ENCODE measurements around the gene COPG2.
"Not testable (repeated sequence)": the region's sequence is repeated elsewhere in the genome, so short reads cannot be mapped to it uniquely, and the experiment has no call there.

COPG2 gene

GRCh38 chr7:130668258-130669084 lies at the start of gene COPG2:
COPG2 (minus strand) TSS chr7:130668748; CDS start chr7:130668668, 80 bp downstream.
- DNase-seq (ENCODE audit: low read depth in 2 of 3, low spot score in 2 of 3), result peak; percentile 70 to 78 (median 74)

- DNase-seq (ENCODE audit: low read depth in 2 of 3, low spot score in 2 of 3), result no peak
These were observed 43.9 kb upstream of the COPG2 start for GRCh38 chr7:130712416-130712815.

- DNase-seq (ENCODE audit: low read depth in 2 of 3, low spot score in 2 of 3), result no peak
These were observed 40.2 kb upstream of the COPG2 start for GRCh38 chr7:130708766-130709165.

- no peak for DNase-seq (ENCODE audit: low read depth in 2 of 3, low spot score in 2 of 3)
These were observed 39.5 kb upstream of the COPG2 start for GRCh38 chr7:130708001-130708400.

GRCh38 chr7:130703851-130704250 lies 35.3 kb upstream of the COPG2 start:
- no peak for DNase-seq (ENCODE audit: low read depth in 2 of 3, low spot score in 2 of 3)

- no peak for DNase-seq (ENCODE audit: low read depth in 2 of 3, low spot score in 2 of 3)
These were observed 33.1 kb upstream of the COPG2 start for GRCh38 chr7:130701650-130702049.

GRCh38 chr7:130700760-130701159 lies 32.2 kb upstream of the COPG2 start:
- no peak for DNase-seq (ENCODE audit: low read depth in 2 of 3, low spot score in 2 of 3)

GRCh38 chr7:130699686-130700085 lies 31.1 kb upstream of the COPG2 start:
- no peak for DNase-seq (ENCODE audit: low read depth in 2 of 3, low spot score in 2 of 3)

- no peak for DNase-seq (ENCODE audit: low read depth in 2 of 3, low spot score in 2 of 3)
These were observed 29.3 kb upstream of the COPG2 start for GRCh38 chr7:130697820-130698219.

- no peak for DNase-seq (ENCODE audit: low read depth in 2 of 3, low spot score in 2 of 3)
These were observed 27.3 kb upstream of the COPG2 start for GRCh38 chr7:130695840-130696239.

GRCh38 chr7:130692396-130692795 lies 23.8 kb upstream of the COPG2 start:
- not testable (repeated sequence) for DNase-seq (ENCODE audit: low read depth in 2 of 3, low spot score in 2 of 3)

GRCh38 chr7:130689683-130690082 lies 21.1 kb upstream of the COPG2 start:
- no peak for DNase-seq (ENCODE audit: low read depth in 2 of 3, low spot score in 2 of 3)

- DNase-seq (ENCODE audit: low read depth in 2 of 3, low spot score in 2 of 3), result no peak
These were observed 14.5 kb upstream of the COPG2 start for GRCh38 chr7:130683026-130683425.

GRCh38 chr7:130674456-130674855 lies 5.9 kb upstream of the COPG2 start:
- no peak for DNase-seq (ENCODE audit: low read depth in 2 of 3, low spot score in 2 of 3)

GRCh38 chr7:130673066-130673465 lies 4.5 kb upstream of the COPG2 start:
- DNase-seq (ENCODE audit: low read depth in 2 of 3, low spot score in 2 of 3), result no peak

GRCh38 chr7:130672146-130672545 lies 3.6 kb upstream of the COPG2 start:
- DNase-seq (ENCODE audit: low read depth in 2 of 3, low spot score in 2 of 3), result no peak

- DNase-seq (ENCODE audit: low read depth in 2 of 3, low spot score in 2 of 3), result no peak
These were observed 645 bp upstream of the COPG2 start for GRCh38 chr7:130669085-130669700.

- DNase-seq (ENCODE audit: low read depth in 2 of 3, low spot score in 2 of 3), result peak in 1 of 3 experiments; percentile 1
These were observed 823 bp downstream of the COPG2 start for GRCh38 chr7:130667593-130668257.

GRCh38 chr7:130662426-130662825 lies 6.1 kb downstream of the COPG2 start:
- DNase-seq (ENCODE audit: low read depth in 2 of 3, low spot score in 2 of 3), result no peak

- DNase-seq (ENCODE audit: low read depth in 2 of 3, low spot score in 2 of 3), result no peak
These were observed 13.3 kb downstream of the COPG2 start for GRCh38 chr7:130655286-130655685.

GRCh38 chr7:130654850-130655249 lies 13.7 kb downstream of the COPG2 start:
- no peak for DNase-seq (ENCODE audit: low read depth in 2 of 3, low spot score in 2 of 3)

- no peak for DNase-seq (ENCODE audit: low read depth in 2 of 3, low spot score in 2 of 3)
These were observed 17.9 kb downstream of the COPG2 start for GRCh38 chr7:130650611-130651120.
